Transverse colon (tissue), 4 donors: ENCODE measurements around the gene SLC4A5. TPM values are rescaled to one million over a fixed set of nuclear protein-coding genes. Genes with fewer than 3 reads are reported as not detected.

ENCODE experiments used
- DNase-seq: peaks from one replicate; pipeline ENCODE4 v3.0.0-alpha.2; 2019
- H3K27ac ChIP-seq, 4 donors: fragments of 200-600 bp; sonication (generic); 2 replicates each; pipeline ENCODE4 v1.5.1; 2016 to 2018; ENCODE audit warnings: inconsistent platforms in 4 of 4
- H3K27me3 ChIP-seq: fragments of 200-600 bp; sonication (generic); 2 replicates; pipeline ENCODE4 v1.5.1; 2017; ENCODE audit warnings: inconsistent platforms
- H3K36me3 ChIP-seq, 4 donors: fragments of 200-600 bp; sonication (generic); 2 replicates each; pipeline ENCODE4 v1.5.1; 2017 to 2019; ENCODE audit warnings: inconsistent platforms in 4 of 4
- H3K4me1 ChIP-seq, 4 donors: fragments of 200-600 bp; sonication (generic); 2 replicates each; pipeline ENCODE4 v1.5.1; 2017 to 2020; ENCODE audit warnings: inconsistent platforms in 4 of 4
- H3K4me3 ChIP-seq, 4 donors: fragments of 200-600 bp; sonication (generic); 1 replicate in 1 of 4; 2 replicates in 3 of 4; pipeline versions ENCODE4 v1.5.1 to v1.6.1; 2017 to 2019; ENCODE audit warnings: inconsistent platforms in 4 of 4
- H3K9me3 ChIP-seq, 2 donors: fragments of 200-600 bp; sonication (generic); 2 replicates each; pipeline ENCODE4 v1.5.1; 2017 to 2019; ENCODE audit warnings: inconsistent platforms in 2 of 2
- CTCF ChIP-seq, 5 experiments: fragments of 200-600 bp in 3 of 5; fragments of 450-650 bp in 2 of 5; sonication (generic) in 3 of 5; IDR thresholded peaks; 1 replicate in 2 of 5; 2 replicates in 3 of 5; pipeline ENCODE4 v1.5.1; 2016 to 2017; ENCODE audit warnings: antibody characterized with exemption in 5 of 5, inconsistent platforms in 3 of 5, mild to moderate bottlenecking in 2 of 5, moderate library complexity in 1 of 5
- EP300 ChIP-seq: sonication (generic); formaldehyde crosslinking; IDR thresholded peaks from one replicate; pipeline ENCODE4 v1.6.1; 2017; ENCODE audit warnings: antibody characterized with exemption, low read depth
- POLR2A ChIP-seq: fragments of 450-650 bp; IDR thresholded peaks from one replicate; pipeline ENCODE4 v1.6.1; 2016; ENCODE audit warnings: antibody characterized with exemption, mild to moderate bottlenecking, moderate library complexity
- POLR2AphosphoS5 ChIP-seq, 3 donors: sonication (generic); formaldehyde crosslinking; IDR thresholded peaks; one replicate each; pipeline ENCODE4 v1.6.1; 2016; ENCODE audit warnings: antibody characterized with exemption in 3 of 3
- WGBS, 2 donors: methylation state at CpG; one replicate each; pipeline ENCODE4 v1.1.5; 2018; ENCODE audit warnings: low coverage in 1 of 2; 5-methylcytosine and 5-hydroxymethylcytosine counted together
- in situ Hi-C, 4 donors: fragments of 200-750 bp; cut with MboI; loops; one replicate each; pipeline versions ENCODE4 v1.15.0 to v1.15.1; 2017; ENCODE audit warnings: low sequenced_read_pairs in 3 of 4, low pct_ligation_motif_present in 1 of 4, low pct_unique_long_range_greater_than_20kb in 1 of 4
- intact Hi-C: fragments of 100-400 bp; cut with DNase I; formaldehyde crosslinking; loops from one replicate; pipeline ENCODE4 v1.15.1; 2023; ENCODE audit warnings: low total_unique reads
- total RNA-seq, 4 donors: library from RNA; depleted of rRNA; stranded (reverse); fragments of >200 nt; gene quantifications; one replicate each; pipeline ENCODE4 v1.1.0, GENCODE V29; 2016

Gene SLC4A5
- total RNA-seq, 4 donors from 2014 or later, result 0.37 to 6.1 (median 3.5) TPM

DNA sequence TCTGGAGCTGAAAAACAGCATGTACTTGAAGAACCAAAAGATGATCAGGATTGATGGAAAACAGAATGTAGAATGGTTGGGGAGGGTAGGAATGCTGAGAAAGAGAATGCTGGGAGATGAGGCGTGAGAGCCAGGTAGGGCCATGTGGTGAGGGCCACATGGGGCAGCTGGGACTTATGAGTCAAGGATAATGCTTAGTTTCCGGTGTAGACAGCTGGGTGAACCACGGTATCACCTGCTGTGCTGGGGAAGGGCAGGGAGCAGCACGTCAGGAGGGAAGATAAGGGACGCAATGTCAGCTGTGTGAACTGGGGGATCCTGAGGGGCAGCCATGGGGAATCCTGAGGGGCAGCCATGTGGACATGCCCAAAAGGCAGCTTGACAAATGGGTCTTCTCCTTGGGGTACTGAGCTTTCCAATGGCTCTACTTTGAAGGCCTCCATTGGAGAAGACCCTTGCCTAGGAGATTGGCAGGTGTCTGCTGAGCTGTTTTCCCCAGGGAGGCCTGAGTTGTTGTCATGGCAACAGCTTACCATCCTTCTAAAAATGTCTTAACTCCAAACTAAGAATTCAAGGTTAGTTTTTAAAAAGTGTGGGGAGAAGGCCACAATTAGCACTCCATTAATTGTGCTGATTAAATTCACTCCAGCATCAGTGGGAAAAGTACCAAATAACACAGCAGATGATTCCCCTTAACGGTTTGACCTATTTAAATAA, 93.7 kb downstream of the SLC4A5 start:
- no peaks in the 10 kb centered on the region for H3K9me3 ChIP-seq
- no peak for DNase-seq
- in situ Hi-C loops (loop anchor here in 2 of 4 donors (10.0 kb wide), 2 partner anchors 75 to 85 kb away; no protein-coding TSS in a partner anchor), intact Hi-C loops (no loop called here)
- 50 to 60% methylated on average over 3 to 6 of the region's 6 CpGs for WGBS, 2 donors
- H3K4me1 ChIP-seq, result no peaks in the 10 kb centered on the region
- H3K4me3 ChIP-seq, result no peak overlapping the region
- no peaks in the 10 kb centered on the region for H3K36me3 ChIP-seq
- TF ChIP-seq EP300, result no peak
- no peak for TF ChIP-seq POLR2A
- no peak for TF ChIP-seq CTCF (IDR thresholded peaks at IDR 0.05)
- TF ChIP-seq POLR2AphosphoS5 (IDR thresholded peaks at IDR 0.05), result no peak
- H3K27me3 ChIP-seq, result no peaks in the 10 kb centered on the region
- no peak overlapping the region for H3K27ac ChIP-seq

DNA sequence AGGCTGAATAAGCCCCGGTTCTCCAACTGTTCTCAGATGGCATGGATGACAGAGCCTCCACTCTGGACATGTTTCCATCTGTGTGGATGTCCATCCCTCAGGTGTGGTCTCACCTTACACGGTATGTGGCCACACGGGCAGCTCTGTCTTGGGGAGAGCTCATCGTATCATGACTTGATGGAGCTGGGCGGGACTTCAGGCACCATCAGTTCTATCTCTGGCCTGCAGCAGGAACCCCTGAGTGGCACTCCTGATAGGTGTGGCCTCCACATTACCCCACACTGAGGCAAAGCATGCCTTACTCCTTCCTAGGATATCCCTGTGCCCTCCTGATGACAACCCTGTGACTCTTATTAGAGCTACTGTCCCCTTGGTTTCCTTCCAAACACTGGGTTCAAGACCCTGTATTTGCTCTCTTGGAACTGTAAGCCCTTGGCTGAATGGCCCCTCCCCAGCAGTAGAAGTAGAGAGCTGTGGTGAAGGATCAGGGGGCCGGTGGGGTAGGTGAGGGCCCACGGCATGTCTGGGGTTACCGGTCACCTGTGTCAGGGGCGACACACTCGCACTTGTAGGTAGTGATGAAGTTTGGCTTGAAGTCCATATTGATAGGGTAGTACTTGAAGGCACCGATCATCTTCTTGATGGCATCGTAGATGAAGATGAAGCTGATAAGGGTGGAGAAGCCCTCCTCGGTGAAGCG, 96.6 kb downstream of the SLC4A5 start:
- DNase-seq, result no peak
- H3K4me1 ChIP-seq, result no peaks in the 10 kb centered on the region
- 92 to 100% methylated on average over 1 to 14 of the region's 14 CpGs for WGBS, 2 donors
- no peak for TF ChIP-seq POLR2A
- TF ChIP-seq EP300, result no peak
- TF ChIP-seq POLR2AphosphoS5 (IDR thresholded peaks at IDR 0.05), result no peak
- no peak for TF ChIP-seq CTCF (IDR thresholded peaks at IDR 0.05)
- no peaks in the 10 kb centered on the region for H3K9me3 ChIP-seq
- H3K4me3 ChIP-seq, result no peak overlapping the region
- H3K27ac ChIP-seq, result no peak overlapping the region
- H3K27me3 ChIP-seq, result no peaks in the 10 kb centered on the region
- in situ Hi-C loops (no loop called here), intact Hi-C loops (no loop called here)
- H3K36me3 ChIP-seq, result no peaks in the 10 kb centered on the region

DNA sequence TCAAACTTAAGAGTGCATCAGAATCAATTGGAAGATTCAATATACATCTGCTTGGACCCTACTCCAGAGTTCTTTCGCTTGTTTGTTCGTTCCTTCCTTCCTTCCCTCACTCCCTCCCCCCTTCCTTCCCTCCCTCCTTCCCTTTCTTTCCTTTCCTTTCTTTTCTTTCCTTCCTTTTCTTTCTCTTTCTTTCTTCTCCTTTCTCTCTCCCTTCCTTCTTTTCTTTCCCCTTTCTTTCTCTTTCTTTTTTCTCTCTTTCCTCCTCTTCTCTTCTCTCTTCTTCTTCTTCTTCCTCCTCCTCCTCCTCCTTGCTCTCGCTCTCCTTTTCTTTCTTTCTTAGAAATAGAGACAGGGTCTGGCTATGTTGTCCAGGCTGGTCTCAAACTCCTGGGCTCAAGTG, 98.9 kb downstream of the SLC4A5 start:
- Histone ChIP-seq H3K27me3 (no peaks in the 10 kb centered on the region), H3K36me3 (no peaks in the 10 kb centered on the region), H3K27ac (no peak overlapping the region), H3K9me3 (no peaks in the 10 kb centered on the region), H3K4me1 (no peaks in the 10 kb centered on the region), H3K4me3 (no peak overlapping the region)
- in situ Hi-C loops (no loop called here), intact Hi-C loops (no loop called here)
- TF ChIP-seq POLR2A (no peak), EP300 (no peak), POLR2AphosphoS5 (IDR thresholded peaks at IDR 0.05) (no peak), CTCF (IDR thresholded peaks at IDR 0.05) (no peak)
- DNase-seq, result no peak
- 88 to 92% methylated on average over 3 of the region's 3 CpGs for WGBS, 2 donors

- intact Hi-C loops, result no loop called here
- no peak overlapping the region for H3K27ac ChIP-seq
- H3K4me3 ChIP-seq, result no peak overlapping the region
- in situ Hi-C loops, result no loop called here
- H3K4me1 ChIP-seq, result no peaks in the 10 kb centered on the region
- no peaks in the 10 kb centered on the region for H3K36me3 ChIP-seq
- TF ChIP-seq CTCF (IDR thresholded peaks at IDR 0.05) (no peak), EP300 (no peak), POLR2AphosphoS5 (IDR thresholded peaks at IDR 0.05) (no peak)
- H3K27me3 ChIP-seq, result no peaks in the 10 kb centered on the region
- no peak for DNase-seq
- WGBS, 2 donors, result 83 to 88% methylated on average over 7 of the region's 7 CpGs
- H3K9me3 ChIP-seq, result no peaks in the 10 kb centered on the region
Observed at GRCh38 chr2:74242354-74243071, 100.7 kb downstream of the SLC4A5 start.
